HG02678 (cell line): ENCODE data around the gene ROGDI.

Source experiments
- ATAC-seq: cut with Tn5 transposase; IDR thresholded peaks from one replicate; pipeline ENCODE4 v1.9.1; 2021; ENCODE audit warnings: mild to moderate bottlenecking, moderate library complexity; ENCODE audit not compliant: unreplicated experiment

The ROGDI gene, protein sequence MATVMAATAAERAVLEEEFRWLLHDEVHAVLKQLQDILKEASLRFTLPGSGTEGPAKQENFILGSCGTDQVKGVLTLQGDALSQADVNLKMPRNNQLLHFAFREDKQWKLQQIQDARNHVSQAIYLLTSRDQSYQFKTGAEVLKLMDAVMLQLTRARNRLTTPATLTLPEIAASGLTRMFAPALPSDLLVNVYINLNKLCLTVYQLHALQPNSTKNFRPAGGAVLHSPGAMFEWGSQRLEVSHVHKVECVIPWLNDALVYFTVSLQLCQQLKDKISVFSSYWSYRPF

DNA sequence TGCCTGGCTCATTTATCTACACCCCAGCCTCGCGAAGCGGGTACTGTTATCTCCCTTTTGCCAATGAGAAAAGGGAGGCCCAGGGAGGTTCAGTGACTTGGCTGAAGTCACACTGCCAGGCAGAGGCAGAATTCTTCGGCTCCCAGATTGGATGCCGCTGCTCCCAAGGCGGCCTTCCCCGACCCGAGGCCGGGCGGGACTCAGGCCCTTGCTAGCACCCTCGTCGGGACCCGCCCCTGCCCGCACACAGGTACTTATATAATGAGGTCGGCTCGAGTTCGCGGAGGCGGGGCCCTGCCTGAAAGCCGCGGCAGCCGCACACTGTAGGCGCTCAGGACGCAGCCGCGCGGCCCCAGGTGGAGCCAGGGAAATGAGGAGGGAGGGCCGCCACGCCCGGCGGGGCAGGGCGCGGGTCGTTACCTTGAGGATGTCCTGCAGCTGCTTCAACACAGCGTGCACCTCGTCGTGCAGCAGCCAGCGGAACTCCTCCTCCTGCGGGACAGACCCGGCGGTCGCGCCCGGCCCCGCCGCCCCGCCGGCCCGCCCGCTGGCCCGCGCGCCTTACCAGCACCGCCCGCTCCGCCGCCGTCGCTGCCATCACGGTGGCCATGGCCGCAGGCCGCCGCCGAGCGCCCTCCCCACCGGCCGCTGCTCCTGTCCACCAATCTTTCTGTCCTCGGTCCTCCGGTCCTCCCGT, at the start of gene ROGDI:
TSS of gene ROGDI (minus strand) at position 672 of the 697 bp plus-strand sequence. CDS start at position 610, 62 bp downstream.
- ATAC-seq = peak; percentile 58

DNA sequence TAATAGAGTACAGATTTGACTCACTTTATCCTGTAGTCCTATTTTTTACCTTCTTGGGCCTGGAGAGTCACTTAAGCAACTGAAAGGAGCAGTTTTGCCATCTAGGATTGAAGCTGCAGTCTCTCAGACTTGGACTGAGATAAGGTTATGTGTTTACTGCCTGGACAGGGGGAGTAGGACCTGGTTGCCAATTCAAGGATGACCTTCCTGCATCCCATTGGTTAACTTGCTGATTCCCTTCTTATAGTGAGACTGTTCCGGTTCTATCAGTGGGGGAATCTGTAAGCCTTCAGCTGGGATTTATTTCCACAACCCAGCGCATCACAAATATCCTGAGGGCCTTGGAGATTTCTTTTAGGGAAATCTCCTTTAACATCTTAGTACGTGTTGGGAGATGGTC, 47.8 kb upstream of the ROGDI start:
- no peak for ATAC-seq

DNA sequence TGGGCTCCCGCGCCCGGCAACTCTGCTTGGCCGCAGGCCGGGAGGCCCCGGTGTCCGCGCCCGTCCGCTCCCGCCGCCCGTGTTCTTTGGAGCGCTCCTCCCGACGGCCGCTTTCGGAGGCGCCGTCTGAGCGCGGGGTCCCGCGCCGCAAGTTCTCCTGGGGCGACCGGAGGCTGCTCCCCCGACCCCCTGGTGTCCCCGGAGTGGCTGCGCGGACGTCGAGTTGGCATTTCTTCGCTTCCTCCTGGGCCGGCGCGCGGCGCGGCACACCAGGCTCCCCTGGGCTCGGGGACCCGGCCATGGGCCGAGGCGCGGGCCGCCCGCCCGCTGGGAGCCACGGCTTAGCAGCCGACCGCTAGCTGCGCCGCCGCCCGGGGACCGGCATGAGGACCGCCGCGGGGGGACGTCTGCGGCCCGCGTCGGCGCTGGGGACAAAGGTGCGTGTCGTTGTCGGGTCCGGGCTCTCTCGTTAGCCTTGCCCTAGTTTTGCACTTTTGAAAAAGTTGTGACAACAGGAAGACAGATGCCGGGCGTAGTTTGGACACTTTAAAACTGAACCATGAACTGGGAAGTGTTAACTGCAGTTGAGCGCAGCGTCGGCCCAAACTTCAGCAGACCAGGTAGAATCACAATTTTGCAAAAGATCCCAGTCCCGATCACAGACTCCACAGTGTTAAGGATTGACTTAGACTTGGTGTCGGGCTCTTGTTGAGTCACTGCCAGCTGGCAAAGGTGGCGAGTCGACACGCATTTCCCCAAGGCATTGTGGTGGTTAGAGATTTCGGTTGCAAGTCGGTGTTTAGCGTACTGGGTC, 45.5 kb upstream of the ROGDI start:
- peak; percentile 22 for ATAC-seq

DNA sequence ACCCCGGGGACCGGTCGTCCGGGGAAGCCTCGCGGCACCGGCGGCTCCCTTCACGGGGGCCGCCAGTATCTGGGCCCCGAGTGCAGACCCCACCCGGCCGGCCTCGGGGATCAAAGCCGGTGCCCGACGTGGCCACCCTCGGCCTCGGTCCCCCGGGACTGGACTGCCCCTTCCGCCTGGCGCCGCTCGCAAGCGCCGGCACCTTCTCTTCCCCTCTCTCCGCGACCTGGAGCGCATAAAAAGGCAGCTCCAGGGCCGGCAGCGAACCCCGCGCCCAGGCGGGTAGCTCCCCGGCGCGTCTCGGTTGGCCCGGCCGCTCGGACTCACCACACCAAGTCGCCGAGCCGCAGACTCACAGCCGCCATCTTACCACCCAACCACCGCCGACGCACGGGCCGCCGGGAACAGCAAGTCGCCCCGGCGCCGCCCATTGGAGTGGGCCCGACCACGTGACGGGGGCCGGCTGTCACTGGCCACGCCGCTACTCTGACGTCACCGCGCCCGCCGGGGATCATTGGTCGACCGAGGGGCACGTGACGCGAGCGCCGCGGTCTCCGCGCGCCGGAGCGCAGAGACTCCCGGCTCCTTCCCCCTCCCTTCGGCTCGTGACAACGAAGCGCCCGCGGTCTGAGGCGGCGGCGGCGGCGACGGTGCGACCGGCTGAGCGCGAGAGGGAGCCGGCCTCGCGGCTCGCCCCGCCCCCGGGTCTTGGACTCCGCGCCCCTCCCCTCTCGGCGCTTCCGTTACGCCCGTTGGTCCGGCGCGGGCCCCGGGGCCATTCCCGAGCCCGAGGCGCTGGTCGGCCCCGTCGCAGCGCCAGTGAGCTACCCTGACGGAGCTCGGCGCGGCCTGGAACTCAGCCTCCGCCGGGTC, 44.7 kb upstream of the ROGDI start, which contains the start of the genes GLYR1 and UBN1:
TSS of gene GLYR1 (minus strand) at position 388 of the 873 bp plus-strand sequence. CDS start at position 365, 23 bp downstream.
TSS of gene UBN1 (plus strand) at position 581 of the 873 bp plus-strand sequence. CDS start 5,437 bp downstream, outside the sequence.
- ATAC-seq = peak; percentile 87

DNA sequence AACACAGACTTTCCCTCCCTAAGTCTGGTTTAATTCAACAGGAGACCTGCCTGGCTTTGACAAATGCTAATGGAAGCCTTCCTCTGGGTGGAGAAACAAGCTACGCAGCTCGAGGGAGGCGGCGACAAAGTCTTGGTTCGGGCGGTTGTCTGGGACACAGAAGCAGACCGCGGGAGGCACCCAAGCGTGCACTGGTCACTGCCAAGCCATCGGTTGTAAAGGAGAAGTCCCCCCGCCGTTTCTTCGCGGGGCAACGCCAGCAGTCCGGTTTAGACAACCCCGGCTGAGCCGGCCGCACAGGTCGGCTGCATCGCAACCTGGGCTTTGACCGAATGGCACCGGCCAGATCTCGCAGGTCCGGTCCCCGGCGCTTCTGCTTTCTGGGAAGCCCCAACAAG, 44.1 kb upstream of the ROGDI start:
- peak; percentile 23 for ATAC-seq

DNA sequence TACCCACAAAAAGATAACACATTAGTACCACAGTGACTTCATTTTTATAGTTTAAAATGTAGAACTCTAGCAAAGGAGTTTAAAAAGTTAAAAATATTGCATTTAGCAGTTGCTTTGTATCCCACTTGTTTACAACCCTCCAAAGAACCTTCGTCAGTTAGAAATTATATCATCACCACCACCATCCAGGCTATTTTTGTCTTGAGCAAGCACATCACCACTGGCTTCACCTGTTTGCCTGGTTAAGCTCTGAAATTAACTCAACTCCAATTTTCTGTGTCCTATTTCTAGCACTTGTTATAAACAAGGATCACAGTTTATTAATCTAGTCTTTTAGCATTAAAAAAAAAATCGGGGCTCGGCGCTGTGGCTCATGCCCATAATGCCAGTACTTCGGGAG, 38.6 kb upstream of the ROGDI start:
- ATAC-seq = no peak

DNA sequence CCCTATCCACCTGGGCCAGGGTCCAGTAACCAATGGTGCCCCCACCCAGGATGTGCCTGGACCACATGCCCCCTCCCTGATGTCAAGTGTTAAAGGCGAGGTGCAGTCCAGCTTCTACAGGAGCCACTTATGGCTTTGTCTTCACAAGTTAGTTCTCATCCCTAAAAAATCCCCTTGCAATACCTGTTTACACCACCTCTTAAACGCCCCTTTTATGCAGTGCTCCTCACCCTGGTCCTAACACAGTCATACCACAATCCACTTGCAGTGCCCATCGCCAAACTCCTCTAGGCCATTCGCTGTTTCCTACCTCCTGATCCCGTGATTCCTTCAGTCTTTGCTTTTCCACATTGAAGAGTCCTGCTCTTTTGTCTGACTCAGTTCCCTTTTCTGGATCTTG, 37.5 kb upstream of the ROGDI start:
- no peak for ATAC-seq

DNA sequence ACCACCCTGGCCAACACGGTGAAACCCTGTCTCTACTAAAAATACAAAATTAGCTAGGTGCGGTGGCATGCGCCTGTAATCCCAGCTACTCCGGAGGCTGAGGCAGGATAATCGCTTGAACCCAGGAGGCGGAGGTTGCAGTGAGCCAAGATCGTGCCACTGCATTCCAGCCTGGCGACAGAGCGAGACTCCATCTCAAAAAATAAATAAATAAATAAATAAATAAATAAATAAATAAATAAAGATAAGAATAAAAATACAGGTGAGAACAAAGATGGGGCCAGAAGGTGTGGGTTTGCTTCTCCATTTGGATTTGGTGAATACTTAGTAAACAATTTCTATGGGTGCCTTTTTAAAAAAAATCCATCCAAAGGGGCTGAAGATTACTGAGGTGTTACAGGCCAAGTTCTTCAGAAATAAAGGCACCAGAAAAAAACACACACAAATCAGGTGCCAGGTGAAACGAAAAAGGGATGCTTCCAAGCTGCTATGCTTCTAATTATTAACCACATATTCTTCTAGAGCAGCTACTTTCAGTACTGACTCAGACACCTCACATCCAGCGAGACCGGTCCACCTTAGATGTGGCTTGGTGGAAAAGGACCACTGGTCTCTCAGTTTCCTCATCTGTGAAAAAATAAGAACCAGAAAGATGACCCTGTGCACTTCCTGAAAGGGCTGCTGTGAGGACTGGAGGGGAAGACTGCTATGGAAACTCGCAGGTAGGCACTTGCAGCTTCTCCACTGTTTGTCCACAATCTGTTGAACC, 35.5 kb upstream of the ROGDI start:
- ATAC-seq = no peak

DNA sequence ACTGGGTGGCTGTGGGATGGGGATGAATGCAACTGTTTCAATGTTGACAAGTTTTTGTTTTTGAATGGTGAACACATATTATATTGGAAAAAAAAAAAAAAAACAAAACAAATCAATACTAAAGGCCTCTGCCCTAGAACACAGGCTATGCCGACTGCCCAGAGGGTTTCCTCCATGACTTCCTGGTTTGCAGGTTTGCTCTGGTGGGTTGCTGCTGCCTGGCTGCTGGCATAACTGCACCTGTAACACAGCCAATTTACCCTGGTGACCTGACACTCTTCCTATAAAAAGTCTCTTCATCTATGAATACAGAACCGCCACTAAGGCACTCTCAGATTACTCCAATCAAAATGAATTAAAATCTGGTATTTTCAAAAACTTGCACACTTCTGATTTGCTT, 34.3 kb upstream of the ROGDI start:
- ATAC-seq = no peak

DNA sequence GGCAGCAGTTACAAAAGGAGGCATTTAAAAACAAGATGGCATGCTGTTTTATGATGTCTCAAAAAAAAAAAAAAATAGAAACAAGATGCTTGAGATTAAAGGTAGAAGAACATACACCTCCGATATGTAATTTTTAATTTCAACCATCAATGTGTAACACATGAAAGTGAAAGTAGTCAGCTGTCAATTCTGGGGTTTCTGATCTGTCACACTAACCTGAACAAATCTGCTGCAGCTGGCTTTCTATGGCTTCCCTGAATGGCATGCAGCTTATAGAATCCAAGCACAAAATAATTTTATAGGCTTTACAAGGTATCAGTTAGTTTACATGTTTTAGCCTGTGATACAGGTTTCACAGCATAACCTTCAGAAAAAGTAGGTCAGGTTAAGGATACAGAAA, 31.2 kb upstream of the ROGDI start:
- no peak for ATAC-seq

DNA sequence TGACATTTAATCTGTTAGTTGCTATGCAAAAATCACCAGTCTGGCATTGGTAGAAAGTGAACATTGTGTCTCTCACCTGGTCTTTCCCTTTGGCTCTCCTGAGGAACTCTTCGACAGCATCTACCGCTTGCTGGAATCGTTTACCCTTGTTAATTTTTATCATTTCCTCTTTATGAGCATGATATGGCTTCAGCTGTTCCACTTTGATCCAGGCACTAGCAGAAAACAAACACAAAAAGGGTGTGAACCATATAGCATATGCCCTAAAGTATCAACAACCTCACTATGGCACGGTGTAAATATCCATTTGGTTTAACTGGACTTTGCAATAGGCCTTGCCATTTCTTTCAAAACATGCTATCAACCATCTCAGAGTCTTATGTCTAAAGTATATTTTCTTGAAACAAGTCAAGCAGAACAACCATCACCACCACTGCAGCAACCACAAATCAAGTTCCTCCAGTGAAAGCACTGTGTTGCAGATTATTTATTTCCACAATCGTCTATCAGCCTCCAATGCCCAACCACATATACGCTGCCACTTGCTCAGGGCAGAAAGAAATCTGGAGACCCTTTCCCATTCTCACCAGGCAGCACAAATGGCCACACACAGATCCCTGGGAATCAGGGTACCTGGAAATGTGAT, 30.4 kb upstream of the ROGDI start:
- no peak for ATAC-seq

DNA sequence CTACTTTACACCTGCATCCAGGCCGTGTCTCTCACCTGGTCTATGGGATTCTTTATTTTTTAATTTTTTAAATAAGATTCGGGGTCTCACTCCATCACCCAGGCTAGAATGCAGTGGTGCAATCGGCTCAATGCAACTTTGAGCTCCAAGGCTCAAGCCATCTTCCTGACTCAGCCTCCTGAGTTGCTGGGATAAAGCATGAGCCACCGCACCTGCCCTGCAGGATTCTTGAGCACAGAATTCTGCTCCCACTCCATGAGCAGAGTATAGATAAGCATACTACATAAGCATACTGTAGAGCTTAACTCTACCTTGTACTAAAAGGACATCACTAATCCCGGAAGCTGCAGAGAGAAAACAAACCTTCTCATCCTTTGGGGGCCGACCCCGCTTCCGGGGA, 29.2 kb upstream of the ROGDI start:
- ATAC-seq = no peak

DNA sequence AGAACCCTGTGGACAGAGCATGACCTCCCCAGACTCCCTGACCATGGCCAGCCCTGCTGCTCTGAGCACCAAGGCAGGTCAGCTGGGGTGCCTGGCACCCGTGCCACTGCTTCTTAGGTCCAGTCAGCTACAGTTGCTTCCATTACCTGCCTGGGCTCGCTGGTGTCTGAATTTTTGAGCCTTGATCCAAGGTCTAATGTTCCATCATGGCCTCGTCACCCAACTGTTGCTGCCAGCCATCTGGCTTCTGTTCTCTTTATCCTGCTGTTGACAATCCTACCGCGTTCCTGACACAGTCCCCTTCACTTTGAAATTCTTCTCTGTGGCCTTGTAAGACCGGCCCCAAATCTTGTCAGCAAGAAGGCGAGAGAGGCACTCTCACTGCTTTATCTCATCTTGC, 28.0 kb upstream of the ROGDI start:
- no peak for ATAC-seq

DNA sequence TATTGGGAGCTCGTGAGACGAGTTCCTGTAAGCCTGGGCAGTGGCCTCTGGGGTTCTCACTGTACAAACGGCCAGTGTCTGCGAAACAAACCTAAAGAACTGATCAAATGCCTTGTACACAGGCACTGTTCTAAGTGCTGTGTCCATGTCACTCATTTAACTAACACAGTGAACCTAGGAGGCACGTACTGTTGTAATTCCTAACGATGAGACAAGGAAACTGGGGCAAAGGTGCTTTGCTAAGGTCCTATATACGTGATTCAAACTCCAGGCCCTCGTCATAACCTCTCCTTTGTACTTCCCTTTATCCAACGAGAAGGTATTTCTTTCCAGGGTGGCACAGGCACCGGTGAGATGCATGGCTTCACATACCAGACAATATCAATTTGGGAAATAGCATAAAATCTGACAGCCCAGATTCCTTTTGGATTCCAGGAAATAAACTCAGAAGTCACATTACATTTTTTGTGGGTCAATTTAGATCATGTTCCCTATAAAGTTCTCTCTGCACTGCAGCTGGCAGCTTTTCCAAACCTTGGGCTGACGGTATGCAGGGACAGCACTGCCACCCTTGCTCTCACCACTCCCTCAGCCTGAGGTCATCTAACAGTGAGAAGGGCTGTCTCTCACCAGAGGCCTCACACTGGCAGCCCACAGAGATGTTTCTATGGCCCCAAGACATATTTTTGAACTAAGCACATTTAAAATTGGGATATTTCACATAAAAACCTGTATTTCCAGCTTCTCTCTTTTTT, 26.3 kb upstream of the ROGDI start:
- ATAC-seq = no peak

DNA sequence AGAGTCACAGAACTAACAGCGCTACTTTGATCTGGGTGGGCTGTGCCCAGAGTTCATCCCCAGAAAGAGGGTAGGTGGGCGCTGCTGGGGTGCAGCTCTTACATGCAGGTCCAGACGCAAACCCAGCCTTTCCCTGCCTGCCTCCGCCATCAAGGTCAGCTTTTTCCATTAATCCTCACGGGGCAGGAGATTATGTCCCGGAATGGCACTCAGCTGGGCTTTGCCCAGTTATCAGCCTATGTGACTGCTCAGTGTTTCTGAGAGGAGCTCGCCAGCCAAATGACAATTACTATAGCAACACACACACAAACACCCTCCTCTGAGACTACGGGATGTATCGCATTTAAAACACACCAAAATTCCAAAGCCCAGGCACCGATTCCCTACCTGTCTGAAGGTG, 24.5 kb upstream of the ROGDI start:
- no peak for ATAC-seq

DNA sequence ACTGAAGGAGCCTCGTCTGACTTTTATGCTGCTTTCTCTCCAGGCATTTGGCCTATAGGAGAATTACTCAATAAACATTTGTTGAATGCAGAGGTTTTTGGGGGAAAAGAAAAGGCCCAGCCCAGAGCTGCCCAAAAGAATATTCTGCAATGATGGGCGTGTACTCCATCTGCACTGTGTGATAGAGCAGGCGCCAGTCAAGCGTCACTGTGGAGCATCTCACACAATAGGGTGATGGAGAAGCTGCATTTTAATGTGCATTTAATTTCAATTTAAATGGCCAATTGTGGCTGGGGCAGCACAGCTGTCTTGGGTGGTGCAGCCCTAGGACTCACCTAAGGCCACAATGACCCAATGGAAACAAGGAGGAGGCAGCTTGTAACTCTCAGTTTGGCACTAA, 24.1 kb upstream of the ROGDI start:
- no peak for ATAC-seq

DNA sequence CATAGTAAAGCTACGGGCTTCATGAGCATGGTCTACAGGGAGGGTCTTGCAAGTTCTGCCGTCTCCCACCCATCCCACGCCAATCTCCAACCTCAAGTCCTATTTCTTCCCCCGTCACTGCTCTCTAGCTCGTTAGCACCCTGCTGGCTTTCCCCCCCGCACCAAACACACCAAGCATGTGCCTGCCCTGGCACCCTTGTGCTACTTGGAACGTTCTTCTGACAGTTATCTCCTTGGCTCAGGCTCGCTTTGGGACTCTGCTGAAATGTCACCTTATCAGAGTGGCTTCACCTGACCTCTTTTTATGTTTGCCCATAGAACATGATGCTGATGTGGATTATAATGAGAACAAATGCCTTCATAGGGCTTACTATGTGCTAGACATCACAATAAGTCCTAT, 22.8 kb upstream of the ROGDI start:
- no peak for ATAC-seq

DNA sequence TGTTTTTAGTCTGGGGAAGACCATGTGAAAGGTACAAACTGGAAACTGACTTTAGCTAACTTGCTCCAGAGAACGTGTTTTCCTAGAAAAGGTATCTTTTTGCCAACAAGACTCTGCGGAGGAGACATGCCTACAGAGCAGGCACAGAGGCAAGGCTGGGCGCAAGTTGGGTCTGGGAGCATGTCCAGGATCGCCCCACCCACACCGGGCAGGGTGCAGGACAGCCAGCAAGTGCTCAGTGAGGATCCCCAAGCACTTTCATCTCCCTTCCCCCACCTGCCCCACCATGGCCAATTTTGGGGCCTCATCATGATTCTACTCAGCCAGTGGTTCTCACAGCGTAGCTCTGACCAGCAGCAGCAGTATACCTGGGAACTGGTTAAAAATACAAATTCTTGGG, 18.2 kb upstream of the ROGDI start:
- no peak for ATAC-seq
